Uterus (tissue), 4 donors: Measurements from ENCODE around the gene CYYR1. TPM values are rescaled to one million over a fixed set of nuclear protein-coding genes. Genes with fewer than 3 reads are reported as not detected.

Source experiments
- DNase-seq, 2 donors: peaks; one replicate each; pipeline ENCODE4 v3.0.0-alpha.2; 2019 to 2020
- H3K27ac ChIP-seq, 2 donors: fragments of 200-600 bp; sonication (generic); 1 replicate in 1 of 2; 2 replicates in 1 of 2; pipeline ENCODE4 v1.5.1; 2016 to 2018
- H3K27me3 ChIP-seq, 2 donors: fragments of 200-600 bp; sonication (generic); one replicate each; pipeline ENCODE4 v1.5.1; 2018 to 2019; ENCODE audit warnings: control low read depth in 1 of 2
- H3K36me3 ChIP-seq, 2 donors: fragments of 200-600 bp; sonication (generic); one replicate each; pipeline ENCODE4 v1.5.1; 2019; ENCODE audit warnings: control low read depth in 1 of 2
- H3K4me1 ChIP-seq, 2 donors: fragments of 200-600 bp; sonication (generic); one replicate each; pipeline ENCODE4 v1.5.1; 2018 to 2019; ENCODE audit warnings: control low read depth in 1 of 2
- H3K4me3 ChIP-seq, 2 donors: fragments of 200-600 bp; sonication (generic); 1 replicate in 1 of 2; 2 replicates in 1 of 2; pipeline ENCODE4 v1.5.1; 2018 to 2019; ENCODE audit warnings: mild to moderate bottlenecking in 1 of 2
- H3K9me3 ChIP-seq, 2 donors: fragments of 200-600 bp; sonication (generic); one replicate each; pipeline ENCODE4 v1.5.1; 2019; ENCODE audit warnings: control low read depth in 1 of 2
- CTCF ChIP-seq, 4 experiments: fragments of 200-600 bp in 2 of 4; fragments of 450-650 bp in 2 of 4; sonication (generic) in 2 of 4; IDR thresholded peaks; one replicate each; pipeline ENCODE4 v1.5.1; 2016 to 2019; ENCODE audit warnings: antibody characterized with exemption in 4 of 4, mild to moderate bottlenecking in 2 of 4, moderate library complexity in 1 of 4
- POLR2A ChIP-seq, 2 donors: fragments of 450-650 bp; IDR thresholded peaks; one replicate each; pipeline ENCODE4 v1.6.1; 2016; ENCODE audit warnings: antibody characterized with exemption in 2 of 2, mild to moderate bottlenecking in 1 of 2, moderate library complexity in 1 of 2
- intact Hi-C: fragments of 100-400 bp; cut with DNase I; formaldehyde crosslinking; loops from one replicate; pipeline ENCODE4 v1.15.1; 2023; ENCODE audit warnings: low total_unique reads
- total RNA-seq, 4 donors: library from RNA; depleted of rRNA in 3 of 4; stranded (reverse); fragments of >200 nt in 3 of 4; gene quantifications; one replicate each; pipeline versions ENCODE4 v1.1.0 to v1.2.4, GENCODE V29; 2014 to 2023
- donor health status: DM: yes; HTN: yes; CAD: no.

CYYR1 gene
- 10 to 100 TPM; 15.9 to 83.8 (median 23.7) TPM for total RNA-seq

GRCh38 chr21:26572702-26573381 is at the start of gene CYYR1:
Gene CYYR1, minus strand, starts transcription at chr21:26573286. Its CDS starts 346 bp downstream, at chr21:26572940.
- no peak for DNase-seq
- Histone ChIP-seq H3K4me1 (no peaks in the 10 kb centered on the region), H3K27me3 (no peaks in the 10 kb centered on the region), H3K36me3 (no peaks in the 10 kb centered on the region), H3K27ac (peak within 1 kb of the TSS; percentile 66 to 83), H3K4me3 (peak within 1 kb of the TSS; percentile 28 to 32), H3K9me3 (no peaks in the 10 kb centered on the region)
- intact Hi-C loops: no loop called here
- no peak for TF ChIP-seq CTCF (IDR thresholded peaks at IDR 0.05)
- TF ChIP-seq POLR2A (IDR thresholded peaks at IDR 0.05): peak in 1 of 2 donors; percentile 34

GRCh38 chr21:26617176-26617575 is 44.1 kb upstream of the CYYR1 start:
- Histone ChIP-seq H3K4me3 (no peak overlapping the region), H3K27ac (no peak overlapping the region), H3K36me3 (no peaks in the 10 kb centered on the region), H3K4me1 (no peaks in the 10 kb centered on the region), H3K27me3 (no peaks in the 10 kb centered on the region), H3K9me3 (no peaks in the 10 kb centered on the region)
- TF ChIP-seq POLR2A (IDR thresholded peaks at IDR 0.05): no peak
- TF ChIP-seq CTCF (IDR thresholded peaks at IDR 0.05): no peak
- no peak for DNase-seq
- intact Hi-C loops: no loop called here

GRCh38 chr21:26614251-26614650 is 41.2 kb upstream of the CYYR1 start:
- no peaks in the 10 kb centered on the region for H3K27me3 ChIP-seq
- H3K4me3 ChIP-seq: no peak overlapping the region
- intact Hi-C loops: no loop called here
- no peaks in the 10 kb centered on the region for H3K9me3 ChIP-seq
- no peaks in the 10 kb centered on the region for H3K36me3 ChIP-seq
- no peak overlapping the region for H3K27ac ChIP-seq
- no peak for DNase-seq
- no peaks in the 10 kb centered on the region for H3K4me1 ChIP-seq
- no peak for TF ChIP-seq POLR2A (IDR thresholded peaks at IDR 0.05)
- no peak for TF ChIP-seq CTCF (IDR thresholded peaks at IDR 0.05)

GRCh38 chr21:26599261-26599660 is 26.2 kb upstream of the CYYR1 start:
- TF ChIP-seq CTCF (IDR thresholded peaks at IDR 0.05) (no peak), POLR2A (IDR thresholded peaks at IDR 0.05) (no peak)
- no peak overlapping the region for H3K4me3 ChIP-seq
- DNase-seq: no peak
- H3K9me3 ChIP-seq: no peaks in the 10 kb centered on the region
- intact Hi-C loops: no loop called here
- no peaks in the 10 kb centered on the region for H3K27me3 ChIP-seq
- no peak overlapping the region for H3K27ac ChIP-seq
- no peaks in the 10 kb centered on the region for H3K4me1 ChIP-seq
- H3K36me3 ChIP-seq: no peaks in the 10 kb centered on the region

- Histone ChIP-seq H3K9me3 (no peaks in the 10 kb centered on the region), H3K36me3 (no peaks in the 10 kb centered on the region), H3K27ac (no peak overlapping the region), H3K4me3 (no peak overlapping the region), H3K27me3 (no peaks in the 10 kb centered on the region), H3K4me1 (no peaks in the 10 kb centered on the region)
- DNase-seq: no peak
- no peak for TF ChIP-seq POLR2A (IDR thresholded peaks at IDR 0.05)
- no peak for TF ChIP-seq CTCF (IDR thresholded peaks at IDR 0.05)
- intact Hi-C loops: no loop called here
Observed at GRCh38 chr21:26597981-26598380, 24.9 kb upstream of the CYYR1 start.
